Activated naive CD8-positive, alpha-beta T cell treated with anti-CD3 and anti-CD28 coated beads, Interleukin-2, amount 50 U/mL, for 16 hours (primary cell): ENCODE measurements around the gene CMKLR1.

Experiments
- DNase-seq: peaks from one replicate; pipeline ENCODE4 v3.0.0-alpha.2; 2020; ENCODE audit warnings: low read depth, low spot score

CMKLR1 gene

GRCh38 chr12:108337235-108338223, 1.6 kb downstream of the CMKLR1 start:
- DNase-seq: no peak

- DNase-seq: no peak
These were observed 3.6 kb downstream of the CMKLR1 start for GRCh38 chr12:108335349-108336119.

GRCh38 chr12:108333898-108334699, 5.0 kb downstream of the CMKLR1 start:
- DNase-seq: no peak

- DNase-seq: no peak
These were observed 6.2 kb downstream of the CMKLR1 start for GRCh38 chr12:108332791-108333382.

- DNase-seq: no peak
These were observed 10.7 kb downstream of the CMKLR1 start for GRCh38 chr12:108328420-108328819.

- no peak for DNase-seq
These were observed 11.3 kb downstream of the CMKLR1 start for GRCh38 chr12:108327621-108328344.

- no peak for DNase-seq
These were observed 12.8 kb downstream of the CMKLR1 start for GRCh38 chr12:108326254-108326750.

- DNase-seq: no peak
These were observed 13.6 kb downstream of the CMKLR1 start for GRCh38 chr12:108325549-108325948.

- DNase-seq: no peak
These were observed 14.1 kb downstream of the CMKLR1 start for GRCh38 chr12:108325018-108325358.

GRCh38 chr12:108324351-108325017, 14.6 kb downstream of the CMKLR1 start:
- no peak for DNase-seq

GRCh38 chr12:108323581-108323980, 15.5 kb downstream of the CMKLR1 start:
- no peak for DNase-seq

- DNase-seq: no peak
These were observed 16.1 kb downstream of the CMKLR1 start for GRCh38 chr12:108322998-108323397.

GRCh38 chr12:108321688-108322087, 17.4 kb downstream of the CMKLR1 start:
- no peak for DNase-seq

GRCh38 chr12:108320507-108321293, 18.4 kb downstream of the CMKLR1 start:
- no peak for DNase-seq

- no peak for DNase-seq
These were observed 19.6 kb downstream of the CMKLR1 start for GRCh38 chr12:108319277-108320234.

GRCh38 chr12:108318472-108319275, 20.4 kb downstream of the CMKLR1 start:
- no peak for DNase-seq
